WTC11 (cell line): ENCODE results near the gene LCN1. TPM values are rescaled to one million over a fixed set of nuclear protein-coding genes. Genes with fewer than 3 reads are reported as not detected.

Source experiments
- ATAC-seq: fragments of 200-7000 bp; cut with Tn5 transposase; 2 replicates; pipeline ENCODE4 v1.10.0; 2021; ENCODE audit warnings: mild to moderate bottlenecking, moderate library complexity
- CTCF ChIA-PET: fragments of 300-600 bp; sonication (Branson Sonifier 250); formaldehyde crosslinking; loops from one replicate; lab custom pipeline; 2021; ENCODE audit warnings: antibody characterized with exemption; lab: Charles Lee
- POLR2A ChIA-PET: fragments of 350-600 bp; sonication (Branson Sonifier 250); formaldehyde crosslinking; loops from one replicate; lab custom pipeline; 2021; ENCODE audit warnings: antibody characterized with exemption; lab: Charles Lee
- DNase-seq: peaks from one replicate; pipeline ENCODE4 v3.0.0; 2021; ENCODE audit warnings: low spot score
- H3K27ac Mint-ChIP-seq: 2 replicates; pipeline ENCODE4 v1.8.0; 2021; ENCODE audit warnings: mixed read lengths
- H3K27me3 Mint-ChIP-seq: 2 replicates; pipeline ENCODE4 v1.8.0; 2021; ENCODE audit warnings: low read depth, mild to moderate bottlenecking, moderate library complexity, mixed read lengths
- H3K36me3 Mint-ChIP-seq: 2 replicates; pipeline ENCODE4 v1.8.0; 2021; ENCODE audit warnings: mixed read lengths
- H3K4me1 Mint-ChIP-seq: 2 replicates; pipeline ENCODE4 v1.8.0; 2022; ENCODE audit warnings: mixed read lengths
- H3K4me3 Mint-ChIP-seq: 2 replicates; pipeline ENCODE4 v1.8.0; 2021; ENCODE audit warnings: mild to moderate bottlenecking, moderate library complexity, mixed read lengths
- H3K9me3 Mint-ChIP-seq: 2 replicates; pipeline ENCODE4 v1.8.0; 2021; ENCODE audit warnings: mixed read lengths
- CTCF ChIP-seq: fragments of 200-600 bp; IDR thresholded peaks from 2 replicates; pipeline ENCODE4 v1.8.0; 2022; ENCODE audit warnings: antibody characterized with exemption
- E2F4 ChIP-seq: sonication (generic); formaldehyde crosslinking; IDR thresholded peaks from 2 replicates; pipeline ENCODE4 v1.8.1; 2022; ENCODE audit warnings: low read depth, mild to moderate bottlenecking, moderate library complexity, missing genetic modification reagents, borderline replicate concordance
- EMX1 ChIP-seq: fragments of 250-450 bp; sonication (Bioruptor Pico); IDR thresholded peaks from 2 replicates; pipeline ENCODE4 v1.8.0; 2021; ENCODE audit warnings: mild to moderate bottlenecking
- ETV6 ChIP-seq: sonication (generic); formaldehyde crosslinking; IDR thresholded peaks from 2 replicates; pipeline ENCODE4 v1.8.1; 2022; ENCODE audit warnings: mild to moderate bottlenecking, missing genetic modification reagents
- FOXP4 ChIP-seq: sonication (generic); formaldehyde crosslinking; IDR thresholded peaks from 2 replicates; pipeline ENCODE4 v1.8.0; 2022; ENCODE audit warnings: mild to moderate bottlenecking, missing genetic modification reagents
- HMGA2 ChIP-seq: fragments of 250-450 bp; sonication (Bioruptor Pico); IDR thresholded peaks from 2 replicates; pipeline ENCODE4 v1.4.0; 2021; ENCODE audit warnings: mild to moderate bottlenecking, moderate library complexity
- MLX ChIP-seq: sonication (generic); formaldehyde crosslinking; IDR thresholded peaks from 2 replicates; pipeline ENCODE4 v1.8.1; 2023; ENCODE audit warnings: mild to moderate bottlenecking, missing genetic modification reagents, moderate library complexity
- MXD4 ChIP-seq: fragments of 250-450 bp; sonication (Bioruptor Pico); IDR thresholded peaks from 2 replicates; pipeline ENCODE4 v1.8.0; 2021; ENCODE audit warnings: mild to moderate bottlenecking, moderate library complexity, borderline replicate concordance
- NFATC4 ChIP-seq: fragments of 250-450 bp; sonication (Bioruptor Pico); IDR thresholded peaks from 2 replicates; pipeline ENCODE4 v1.9.0; 2021; ENCODE audit warnings: mild to moderate bottlenecking
- NR1H2 ChIP-seq: sonication (generic); formaldehyde crosslinking; IDR thresholded peaks from 2 replicates; pipeline ENCODE4 v1.9.0; 2021; ENCODE audit warnings: mild to moderate bottlenecking, moderate library complexity, missing genetic modification reagents
- NR2C2 ChIP-seq: sonication (generic); formaldehyde crosslinking; IDR thresholded peaks from 2 replicates; pipeline ENCODE4 v1.8.0; 2022; ENCODE audit warnings: mild to moderate bottlenecking, missing genetic modification reagents
- OVOL2 ChIP-seq: fragments of 250-450 bp; sonication (Bioruptor Pico); IDR thresholded peaks from 2 replicates; pipeline ENCODE4 v1.9.0; 2021; ENCODE audit warnings: mild to moderate bottlenecking, borderline replicate concordance
- PREB ChIP-seq: sonication (generic); formaldehyde crosslinking; IDR thresholded peaks from 2 replicates; pipeline ENCODE4 v1.8.1; 2022; ENCODE audit warnings: mild to moderate bottlenecking, missing genetic modification reagents, moderate library complexity, borderline replicate concordance
- SOX15 ChIP-seq: fragments of 250-450 bp; sonication (Bioruptor Pico); IDR thresholded peaks from 2 replicates; pipeline ENCODE4 v1.9.0; 2021; ENCODE audit warnings: mild to moderate bottlenecking
- SP1 ChIP-seq: sonication (generic); formaldehyde crosslinking; conservative IDR thresholded peaks from 2 replicates; pipeline ENCODE4 v1.8.1; 2022; ENCODE audit warnings: missing genetic modification reagents
- TEAD1 ChIP-seq: sonication (generic); formaldehyde crosslinking; IDR thresholded peaks from 2 replicates; pipeline ENCODE4 v1.8.0; 2022; ENCODE audit warnings: mild to moderate bottlenecking, missing genetic modification reagents
- USF1 ChIP-seq: sonication (generic); formaldehyde crosslinking; IDR thresholded peaks from 2 replicates; pipeline ENCODE4 v1.8.0; 2022; ENCODE audit warnings: mild to moderate bottlenecking, missing genetic modification reagents
- ZNF138 ChIP-seq: sonication (generic); formaldehyde crosslinking; conservative IDR thresholded peaks from 2 replicates; pipeline ENCODE4 v1.8.1; 2022; ENCODE audit warnings: mild to moderate bottlenecking, moderate library complexity, missing genetic modification reagents
- ZNF232 ChIP-seq: sonication (generic); formaldehyde crosslinking; IDR thresholded peaks from 2 replicates; pipeline ENCODE4 v1.8.0; 2022; ENCODE audit warnings: mild to moderate bottlenecking, missing genetic modification reagents
- ZNF396 ChIP-seq: fragments of 250-450 bp; sonication (Bioruptor Pico); IDR thresholded peaks from 2 replicates; pipeline ENCODE4 v1.8.0; 2021; ENCODE audit warnings: mild to moderate bottlenecking, moderate library complexity, borderline replicate concordance
- ZNF532 ChIP-seq: fragments of 250-450 bp; sonication (Bioruptor Pico); IDR thresholded peaks from 2 replicates; pipeline ENCODE4 v1.9.0; 2021; ENCODE audit warnings: mild to moderate bottlenecking, borderline replicate concordance
- total RNA-seq: library from RNA; stranded (reverse); gene quantifications from 3 replicates; pipeline ENCODE4 v1.2.3, GENCODE V29; 2021

The LCN1 gene
- total RNA-seq, 1 experiment from 2014 or later, result not detected

GRCh38 chr9:135530146-135530545, 8.9 kb downstream of the LCN1 start (continued):
- TF ChIP-seq TEAD1 (CRISPR knock-in tag) (no peak), ZNF232 (CRISPR knock-in tag) (no peak), FOXP4 (no peak), MXD4 (CRISPR knock-in tag) (no peak), USF1 (CRISPR knock-in tag) (no peak), E2F4 (CRISPR knock-in tag) (no peak)

- CTCF ChIA-PET, result interaction anchor here (1.5 kb wide), 1 partner anchor 26 kb away, joined by 5 read pairs; no protein-coding TSS in a partner anchor
- Mint-ChIP-seq H3K9me3 (no peaks in the 10 kb centered on the region), H3K36me3 (no peaks in the 10 kb centered on the region), H3K4me1 (peaks cover 13% of the 10 kb centered on the region), H3K4me3 (no peak overlapping the region), H3K27me3 (no peaks in the 10 kb centered on the region), H3K27ac (no peak overlapping the region)
- no peak for DNase-seq
- no peak for ATAC-seq
- TF ChIP-seq EMX1 (CRISPR knock-in tag), result no peak
- no peak for TF ChIP-seq SOX15 (CRISPR knock-in tag)
- no peak for TF ChIP-seq NFATC4 (CRISPR knock-in tag)
- TF ChIP-seq ZNF232 (CRISPR knock-in tag), result no peak
- no peak for TF ChIP-seq MLX (CRISPR knock-in tag)
- TF ChIP-seq PREB (CRISPR knock-in tag), result no peak
- TF ChIP-seq ZNF138 (CRISPR knock-in tag), result no peak
- no peak for TF ChIP-seq OVOL2 (CRISPR knock-in tag)
- no peak for TF ChIP-seq SP1 (CRISPR knock-in tag)
- TF ChIP-seq CTCF, result no peak
- TF ChIP-seq HMGA2, result no peak
- POLR2A ChIA-PET, result no interaction called here
Measured at GRCh38 chr9:135531096-135531495, 9.9 kb downstream of the LCN1 start.

GRCh38 chr9:135533113-135533512, 11.9 kb downstream of the LCN1 start:
- no peak overlapping the region for H3K27ac Mint-ChIP-seq
- no peaks in the 10 kb centered on the region for H3K9me3 Mint-ChIP-seq
- POLR2A ChIA-PET, result no interaction called here
- ATAC-seq, result no peak
- no peaks in the 10 kb centered on the region for H3K27me3 Mint-ChIP-seq
- no peak overlapping the region for H3K4me3 Mint-ChIP-seq
- no peak for DNase-seq
- peaks cover 10% of the 10 kb centered on the region for H3K4me1 Mint-ChIP-seq
- CTCF ChIA-PET, result no interaction called here
- no peaks in the 10 kb centered on the region for H3K36me3 Mint-ChIP-seq
- no peak for TF ChIP-seq MLX (CRISPR knock-in tag)
- TF ChIP-seq ZNF396 (CRISPR knock-in tag), result no peak
- TF ChIP-seq ETV6 (CRISPR knock-in tag), result no peak
- no peak for TF ChIP-seq NR2C2 (CRISPR knock-in tag)
- no peak for TF ChIP-seq NR1H2 (CRISPR knock-in tag)
- no peak for TF ChIP-seq ZNF532 (CRISPR knock-in tag)
